Neural progenitor cell (in vitro differentiated cells): Measurements from ENCODE around the gene SLC38A10. TPM values are rescaled to one million over a fixed set of nuclear protein-coding genes. Genes with fewer than 3 reads are reported as not detected.

Experiments
- DNase-seq: peaks from one replicate; pipeline ENCODE4 v3.0.0-alpha.2; 2016; ENCODE audit warnings: low spot score
- H2AFZ ChIP-seq: fragments of 200-600 bp; sonication (generic); replicated peaks from 2 replicates; pipeline ENCODE4 v1.6.1; 2016; ENCODE audit warnings: antibody characterized with exemption
- H3F3A ChIP-seq: fragments of 200-600 bp; sonication (generic); 2 replicates; pipeline ENCODE4 v1.6.1; 2016; ENCODE audit warnings: antibody characterized with exemption, low read depth
- H3K27ac ChIP-seq: fragments of 200-600 bp; sonication (generic); 2 replicates; pipeline ENCODE4 v1.5.1; 2016; ENCODE audit warnings: mild to moderate bottlenecking
- H3K27me3 ChIP-seq: fragments of 200-600 bp; sonication (generic); 2 replicates; pipeline ENCODE4 v1.6.1; 2016; ENCODE audit warnings: mild to moderate bottlenecking, moderate library complexity
- H3K36me3 ChIP-seq: fragments of 200-600 bp; sonication (generic); 2 replicates; pipeline ENCODE4 v1.5.1; 2016
- H3K4me1 ChIP-seq: fragments of 200-600 bp; sonication (generic); 2 replicates; pipeline ENCODE4 v1.6.1; 2016; ENCODE audit warnings: mixed run types
- H3K4me2 ChIP-seq: fragments of 200-600 bp; sonication (generic); 2 replicates; pipeline ENCODE4 v1.6.1; 2016
- H3K4me3 ChIP-seq: fragments of 200-600 bp; sonication (generic); 2 replicates; pipeline ENCODE4 v1.5.1; 2016
- H3K79me2 ChIP-seq: fragments of 200-600 bp; sonication (generic); 2 replicates; pipeline ENCODE4 v1.6.1; 2016; ENCODE audit warnings: low read depth
- H3K9ac ChIP-seq: fragments of 200-600 bp; sonication (generic); 2 replicates; pipeline ENCODE4 v1.6.1; 2016
- H3K9me3 ChIP-seq: fragments of 200-600 bp; sonication (generic); 2 replicates; pipeline ENCODE4 v1.5.1; 2016; ENCODE audit warnings: low read depth
- H4K20me1 ChIP-seq: fragments of 200-600 bp; sonication (generic); 2 replicates; pipeline ENCODE4 v1.6.1; 2016; ENCODE audit warnings: low read depth
- H3K27ac Mint-ChIP-seq: 3 replicates; pipeline ENCODE4 v1.8.0; 2021; ENCODE audit warnings: mixed read lengths
- H3K27me3 Mint-ChIP-seq: 2 replicates; pipeline ENCODE4 v1.8.0; 2022; ENCODE audit warnings: low read depth, mild to moderate bottlenecking, inconsistent platforms, moderate library complexity, mixed read lengths; ENCODE audit not compliant: insufficient read depth
- H3K36me3 Mint-ChIP-seq: 3 replicates; pipeline ENCODE4 v1.8.0; 2021; ENCODE audit warnings: mixed read lengths
- H3K4me1 Mint-ChIP-seq: 3 replicates; pipeline ENCODE4 v1.8.0; 2021; ENCODE audit warnings: mixed read lengths
- H3K4me3 Mint-ChIP-seq: 3 replicates; pipeline ENCODE4 v1.8.0; 2021; ENCODE audit warnings: mild to moderate bottlenecking, moderate library complexity, mixed read lengths
- H3K9me3 Mint-ChIP-seq: 3 replicates; pipeline ENCODE4 v1.8.0; 2020; ENCODE audit warnings: mixed read lengths
- EZH2 ChIP-seq: fragments of 200-600 bp; sonication (generic); IDR thresholded peaks from 2 replicates; pipeline ENCODE4 v1.6.1; 2017; ENCODE audit warnings: antibody characterized with exemption, mild to moderate bottlenecking, moderate library complexity
- EZH2phosphoT487 ChIP-seq: fragments of 200-600 bp; sonication (generic); IDR thresholded peaks from 2 replicates; pipeline ENCODE4 v1.6.1; 2017; ENCODE audit warnings: antibody characterized with exemption
- total RNA-seq: library from RNA; depleted of rRNA; stranded (reverse); fragments of >200 nt; gene quantifications from 2 replicates; pipeline ENCODE4 v1.2.3, GENCODE V29; 2015; ENCODE audit warnings: low replicate concordance
- TF ChIP-seq, protein P1 (sequence below): fragments of 200-600 bp; sonication (generic); IDR thresholded peaks from 2 replicates; pipeline ENCODE4 v1.5.1; 2017; ENCODE audit warnings: antibody characterized with exemption, mild to moderate bottlenecking

Gene SLC38A10
- total RNA-seq, 1 donor from 2014 or later, result 8.3 TPM

GRCh38 chr17:81277946-81278693, 17.0 kb downstream of the SLC38A10 start:
- H3K36me3 Mint-ChIP-seq, result peaks cover 6% of the 10 kb centered on the region

GRCh38 chr17:81277421-81277820, 17.7 kb downstream of the SLC38A10 start:
- Histone ChIP-seq H2AFZ (no peak overlapping the region), H3K27ac (no peak overlapping the region), H3K9me3 (no peaks in the 10 kb centered on the region), H3K27me3 (no peaks in the 10 kb centered on the region), H3K4me3 (no peak overlapping the region), H3K79me2 (no peaks in the 10 kb centered on the region), H3K36me3 (no peaks in the 10 kb centered on the region), H3K4me2 (no peak overlapping the region), H3F3A (no peaks in the 10 kb centered on the region), H3K9ac (no peak overlapping the region), H3K4me1 (no peaks in the 10 kb centered on the region), H4K20me1 (peaks cover 3% of the 10 kb centered on the region)
- Mint-ChIP-seq H3K4me3 (no peak overlapping the region), H3K27me3 (peaks cover 2% of the 10 kb centered on the region), H3K9me3 (no peaks in the 10 kb centered on the region), H3K36me3 (peaks cover 12% of the 10 kb centered on the region), H3K4me1 (no peaks in the 10 kb centered on the region), H3K27ac (no peak overlapping the region)
- DNase-seq, result no peak
- TF ChIP-seq EZH2, result no peak
- TF ChIP-seq, protein P1, sequence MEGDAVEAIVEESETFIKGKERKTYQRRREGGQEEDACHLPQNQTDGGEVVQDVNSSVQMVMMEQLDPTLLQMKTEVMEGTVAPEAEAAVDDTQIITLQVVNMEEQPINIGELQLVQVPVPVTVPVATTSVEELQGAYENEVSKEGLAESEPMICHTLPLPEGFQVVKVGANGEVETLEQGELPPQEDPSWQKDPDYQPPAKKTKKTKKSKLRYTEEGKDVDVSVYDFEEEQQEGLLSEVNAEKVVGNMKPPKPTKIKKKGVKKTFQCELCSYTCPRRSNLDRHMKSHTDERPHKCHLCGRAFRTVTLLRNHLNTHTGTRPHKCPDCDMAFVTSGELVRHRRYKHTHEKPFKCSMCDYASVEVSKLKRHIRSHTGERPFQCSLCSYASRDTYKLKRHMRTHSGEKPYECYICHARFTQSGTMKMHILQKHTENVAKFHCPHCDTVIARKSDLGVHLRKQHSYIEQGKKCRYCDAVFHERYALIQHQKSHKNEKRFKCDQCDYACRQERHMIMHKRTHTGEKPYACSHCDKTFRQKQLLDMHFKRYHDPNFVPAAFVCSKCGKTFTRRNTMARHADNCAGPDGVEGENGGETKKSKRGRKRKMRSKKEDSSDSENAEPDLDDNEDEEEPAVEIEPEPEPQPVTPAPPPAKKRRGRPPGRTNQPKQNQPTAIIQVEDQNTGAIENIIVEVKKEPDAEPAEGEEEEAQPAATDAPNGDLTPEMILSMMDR, result no peak
- TF ChIP-seq EZH2phosphoT487, result no peak

More at GRCh38 chr17:81277946-81278693, 17.0 kb downstream of the SLC38A10 start:
- no peak for DNase-seq
- Mint-ChIP-seq H3K4me3 (no peak overlapping the region), H3K27ac (no peak overlapping the region), H3K4me1 (no peaks in the 10 kb centered on the region), H3K27me3 (peaks cover 4% of the 10 kb centered on the region), H3K9me3 (no peaks in the 10 kb centered on the region)
- Histone ChIP-seq H3K4me3 (no peak overlapping the region), H3K9ac (no peak overlapping the region), H3K36me3 (no peaks in the 10 kb centered on the region), H3K27me3 (no peaks in the 10 kb centered on the region), H4K20me1 (peaks cover 3% of the 10 kb centered on the region), H3K9me3 (no peaks in the 10 kb centered on the region), H3K27ac (no peak overlapping the region), H3K79me2 (no peaks in the 10 kb centered on the region), H3F3A (no peaks in the 10 kb centered on the region), H2AFZ (no peak overlapping the region), H3K4me2 (no peak overlapping the region), H3K4me1 (no peaks in the 10 kb centered on the region)
- TF ChIP-seq EZH2, result no peak
- TF ChIP-seq EZH2phosphoT487, result no peak
- TF ChIP-seq, protein P1, result no peak

- Histone ChIP-seq H3K4me1 (no peaks in the 10 kb centered on the region), H3K27ac (no peak overlapping the region), H2AFZ (no peak overlapping the region), H3K4me2 (no peak overlapping the region), H3K79me2 (no peaks in the 10 kb centered on the region), H4K20me1 (peaks cover 3% of the 10 kb centered on the region), H3K9me3 (no peaks in the 10 kb centered on the region), H3K27me3 (no peaks in the 10 kb centered on the region), H3K9ac (no peak overlapping the region), H3K4me3 (no peak overlapping the region), H3F3A (no peaks in the 10 kb centered on the region), H3K36me3 (no peaks in the 10 kb centered on the region)
- TF ChIP-seq EZH2phosphoT487 (no peak), EZH2 (no peak)
- TF ChIP-seq, protein P1, result no peak
- Mint-ChIP-seq H3K36me3 (peaks cover 12% of the 10 kb centered on the region), H3K27ac (no peak overlapping the region), H3K4me3 (peak overlapping the region; percentile 53), H3K27me3 (peaks cover 2% of the 10 kb centered on the region), H3K9me3 (no peaks in the 10 kb centered on the region), H3K4me1 (no peaks in the 10 kb centered on the region)
- no peak for DNase-seq
Observed at GRCh38 chr17:81276781-81277180, 18.3 kb downstream of the SLC38A10 start.
